ENCODE data around the gene RAP1GAP2. TPM values are rescaled to one million over a fixed set of nuclear protein-coding genes. Genes with fewer than 3 reads are reported as not detected.

The RAP1GAP2 gene
- total and polyA plus RNA-seq, 2 experiments from 2014 or later: 0.74 to 3.8 TPM

GRCh38 chr17:2924211-2924610 is 128.0 kb downstream of the RAP1GAP2 start:
- in situ Hi-C loops (cut with MboI): no loop called here
- no peaks in the 10 kb centered on the region for H3K79me2 ChIP-seq (ENCODE audit: insufficient read depth)
- H3K4me1 ChIP-seq (ENCODE audit: insufficient read depth): peaks cover 16% of the 10 kb centered on the region
- peak; percentile 58 for DNase-seq
- H3K4me2 ChIP-seq (ENCODE audit: unreplicated experiment): peak overlapping the region; percentile 55
- no peaks in the 10 kb centered on the region for H3K36me3 ChIP-seq (ENCODE audit: low read depth)
- H3K4me3 ChIP-seq: peak overlapping the region; percentile 47
- H3K27ac ChIP-seq: no peak overlapping the region
- no peaks in the 10 kb centered on the region for H3K27me3 ChIP-seq (replicated peaks; ENCODE audit: insufficient read depth)
- H4K20me1 ChIP-seq (ENCODE audit: insufficient read depth): no peaks in the 10 kb centered on the region
- no peaks in the 10 kb centered on the region for H3K9me3 ChIP-seq (ENCODE audit: low read depth)
- TF ChIP-seq EZH2 (IDR thresholded peaks at IDR 0.05; ENCODE audit: insufficient read depth, poor library complexity, severe bottlenecking) (no peak), EZH2phosphoT487 (IDR thresholded peaks at IDR 0.05; ENCODE audit: insufficient read depth, low read depth) (no peak)
- H2AFZ ChIP-seq: peak overlapping the region; percentile 79
- no peaks in the 10 kb centered on the region for H3K9me2 ChIP-seq (ENCODE audit: insufficient read depth)
- H3K9ac ChIP-seq: peak overlapping the region; percentile 17; the same call in 1 of the 2 replicates
- WGBS, 2 experiments (ENCODE audit: low coverage in 1 of 2, low lambda C conversion rate in 2 of 2, missing lambda C conversion rate in 2 of 2): 2 to 8% methylated on average over 10 of the region's 10 CpGs
- H3F3A ChIP-seq (ENCODE audit: insufficient read depth): peaks cover 6% of the 10 kb centered on the region; the same call in 1 of the 2 replicates

- H3K36me3 ChIP-seq (ENCODE audit: low read depth): no peaks in the 10 kb centered on the region
- H3K79me2 ChIP-seq (ENCODE audit: insufficient read depth): no peaks in the 10 kb centered on the region
- no peak overlapping the region for H3K4me2 ChIP-seq (ENCODE audit: unreplicated experiment)
- no peaks in the 10 kb centered on the region for H3K9me3 ChIP-seq (ENCODE audit: low read depth)
- H3K4me3 ChIP-seq: no peak overlapping the region
- peaks cover 16% of the 10 kb centered on the region for H3K4me1 ChIP-seq (ENCODE audit: insufficient read depth)
- 86 to 89% methylated on average over 8 of the region's 8 CpGs for WGBS, 2 experiments (ENCODE audit: low coverage in 1 of 2, low lambda C conversion rate in 2 of 2, missing lambda C conversion rate in 2 of 2)
- no peak overlapping the region for H3K27ac ChIP-seq
- no peak overlapping the region for H3K9ac ChIP-seq
- H2AFZ ChIP-seq: no peak overlapping the region
- TF ChIP-seq EZH2 (IDR thresholded peaks at IDR 0.05; ENCODE audit: insufficient read depth, poor library complexity, severe bottlenecking) (no peak), EZH2phosphoT487 (IDR thresholded peaks at IDR 0.05; ENCODE audit: insufficient read depth, low read depth) (no peak)
- no peaks in the 10 kb centered on the region for H3K9me2 ChIP-seq (ENCODE audit: insufficient read depth)
- no peaks in the 10 kb centered on the region for H4K20me1 ChIP-seq (ENCODE audit: insufficient read depth)
- DNase-seq: no peak
- no peaks in the 10 kb centered on the region for H3K27me3 ChIP-seq (replicated peaks; ENCODE audit: insufficient read depth)
- peaks cover 6% of the 10 kb centered on the region; the same call in 1 of the 2 replicates for H3F3A ChIP-seq (ENCODE audit: insufficient read depth)
- in situ Hi-C loops (cut with MboI): no loop called here
These were observed 128.8 kb downstream of the RAP1GAP2 start for GRCh38 chr17:2925011-2925410.

GRCh38 chr17:2926019-2926650 is 129.9 kb downstream of the RAP1GAP2 start:
- no peak overlapping the region for H3K4me2 ChIP-seq (ENCODE audit: unreplicated experiment)
- 70 to 71% methylated on average over 13 to 14 of the region's 14 CpGs for WGBS, 2 experiments (ENCODE audit: low coverage in 1 of 2, low lambda C conversion rate in 2 of 2, missing lambda C conversion rate in 2 of 2)
- H3K4me3 ChIP-seq: no peak overlapping the region
- no peaks in the 10 kb centered on the region for H3K9me2 ChIP-seq (ENCODE audit: insufficient read depth)
- H3F3A ChIP-seq (ENCODE audit: insufficient read depth): peaks cover 6% of the 10 kb centered on the region; the same call in 1 of the 2 replicates
- no peak for TF ChIP-seq EZH2phosphoT487 (IDR thresholded peaks at IDR 0.05; ENCODE audit: insufficient read depth, low read depth)
- TF ChIP-seq EZH2 (IDR thresholded peaks at IDR 0.05; ENCODE audit: insufficient read depth, poor library complexity, severe bottlenecking): no peak
- peaks cover 16% of the 10 kb centered on the region for H3K4me1 ChIP-seq (ENCODE audit: insufficient read depth)
- no peaks in the 10 kb centered on the region for H3K36me3 ChIP-seq (ENCODE audit: low read depth)
- DNase-seq: peak; percentile 86
- peak overlapping the region; percentile 54 for H3K9ac ChIP-seq
- no peaks in the 10 kb centered on the region for H3K9me3 ChIP-seq (ENCODE audit: low read depth)
- in situ Hi-C loops (cut with MboI): no loop called here
- no peaks in the 10 kb centered on the region for H4K20me1 ChIP-seq (ENCODE audit: insufficient read depth)
- peak overlapping the region; percentile 8; the same call in 1 of the 2 replicates for H2AFZ ChIP-seq
- no peaks in the 10 kb centered on the region for H3K27me3 ChIP-seq (replicated peaks; ENCODE audit: insufficient read depth)
- H3K27ac ChIP-seq: peak overlapping the region; percentile 60
- H3K79me2 ChIP-seq (ENCODE audit: insufficient read depth): no peaks in the 10 kb centered on the region

- Histone ChIP-seq H3K36me3 (ENCODE audit: low read depth) (no peaks in the 10 kb centered on the region), H3K4me2 (ENCODE audit: unreplicated experiment) (no peak overlapping the region), H3K4me3 (no peak overlapping the region), H4K20me1 (ENCODE audit: insufficient read depth) (no peaks in the 10 kb centered on the region), H3K27ac (no peak overlapping the region), H3K9me2 (ENCODE audit: insufficient read depth) (no peaks in the 10 kb centered on the region), H3K9me3 (ENCODE audit: low read depth) (no peaks in the 10 kb centered on the region), H3K27me3 (replicated peaks; ENCODE audit: insufficient read depth) (no peaks in the 10 kb centered on the region), H2AFZ (no peak overlapping the region), H3K4me1 (ENCODE audit: insufficient read depth) (peaks cover 15% of the 10 kb centered on the region), H3K9ac (no peak overlapping the region), H3F3A (ENCODE audit: insufficient read depth) (peaks cover 6% of the 10 kb centered on the region; the same call in 1 of the 2 replicates), H3K79me2 (ENCODE audit: insufficient read depth) (no peaks in the 10 kb centered on the region)
- TF ChIP-seq EZH2phosphoT487 (IDR thresholded peaks at IDR 0.05; ENCODE audit: insufficient read depth, low read depth) (no peak), EZH2 (IDR thresholded peaks at IDR 0.05; ENCODE audit: insufficient read depth, poor library complexity, severe bottlenecking) (no peak)
- 87 to 89% methylated on average over 20 to 22 of the region's 22 CpGs for WGBS, 2 experiments (ENCODE audit: low coverage in 1 of 2, low lambda C conversion rate in 2 of 2, missing lambda C conversion rate in 2 of 2)
- DNase-seq: no peak
- in situ Hi-C loops (cut with MboI): no loop called here
These were observed 132.2 kb downstream of the RAP1GAP2 start for GRCh38 chr17:2928294-2928890.
